Ramos (cell line): ENCODE results near the gene CCDC171.
"Not testable (repeated sequence)": the region's sequence is repeated elsewhere in the genome, so short reads cannot be mapped to it uniquely, and the experiment has no call there.

Experiments used
- in situ Hi-C: fragments of 300-500 bp; cut with MboI; formaldehyde crosslinking; loops from one replicate; pipeline ENCODE4 v1.14.3; 2022; ENCODE audit warnings: low sequenced_read_pairs; ENCODE audit not compliant: unreplicated experiment

The CCDC171 gene

DNA sequence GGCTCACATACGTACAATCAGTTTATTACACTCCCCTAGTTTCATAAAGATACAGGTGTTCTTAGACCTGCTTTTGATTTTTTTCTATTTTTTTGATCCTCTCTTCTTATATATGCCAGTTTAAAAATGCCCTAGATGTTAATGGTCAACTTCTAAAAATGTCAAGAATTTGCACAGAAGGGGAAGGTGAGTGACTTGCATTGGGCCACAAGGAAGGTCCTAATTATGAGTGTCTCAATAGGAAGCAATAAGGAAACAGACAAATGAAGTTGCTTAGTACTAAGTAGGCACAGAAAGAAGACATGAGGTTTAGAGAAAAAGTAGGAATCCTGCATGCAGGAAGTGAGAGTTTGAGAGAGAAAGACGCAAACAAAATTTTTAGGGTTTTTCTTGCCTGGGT, 3.2 kb upstream of the CCDC171 start:
- in situ Hi-C loops = no loop called here

DNA sequence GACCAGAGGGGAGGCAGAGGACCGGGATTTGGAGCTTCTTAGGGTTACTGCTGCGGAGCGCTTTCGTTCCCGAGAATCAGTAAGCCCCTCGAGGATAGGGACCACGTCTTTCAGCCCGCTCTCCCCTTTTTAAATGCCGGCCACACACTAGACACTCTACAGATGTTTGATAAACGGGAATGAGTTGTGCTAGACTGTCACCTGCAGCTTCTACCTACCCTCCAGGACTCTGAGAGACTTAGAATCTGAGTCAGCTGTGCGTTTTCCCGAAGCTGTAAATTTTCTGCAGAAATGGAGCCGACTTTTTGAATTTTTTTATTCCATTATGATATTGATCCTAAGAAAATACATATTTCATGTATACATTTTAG, 670 bp downstream of the CCDC171 start:
- in situ Hi-C loops = no loop called here

DNA sequence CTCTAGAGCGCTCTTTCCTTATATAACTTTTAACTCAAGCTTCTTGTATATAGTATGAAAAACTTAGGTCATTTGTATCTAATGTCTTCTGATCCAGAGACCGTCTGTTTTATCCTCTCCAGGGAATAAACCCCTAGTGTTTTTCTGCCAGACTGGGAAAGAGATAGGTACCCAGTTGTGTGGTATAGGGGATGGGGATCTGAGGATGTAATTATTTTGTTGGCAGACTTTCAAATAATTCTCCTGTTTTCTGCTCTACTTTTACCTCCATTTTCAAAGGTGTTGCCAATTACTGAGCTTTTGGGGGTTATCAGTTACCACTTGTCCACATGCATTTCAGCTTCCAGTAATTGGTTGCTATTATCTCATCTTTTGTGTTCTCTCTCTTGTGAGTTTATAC, 17.9 kb downstream of the CCDC171 start:
- in situ Hi-C loops = no loop called here

DNA sequence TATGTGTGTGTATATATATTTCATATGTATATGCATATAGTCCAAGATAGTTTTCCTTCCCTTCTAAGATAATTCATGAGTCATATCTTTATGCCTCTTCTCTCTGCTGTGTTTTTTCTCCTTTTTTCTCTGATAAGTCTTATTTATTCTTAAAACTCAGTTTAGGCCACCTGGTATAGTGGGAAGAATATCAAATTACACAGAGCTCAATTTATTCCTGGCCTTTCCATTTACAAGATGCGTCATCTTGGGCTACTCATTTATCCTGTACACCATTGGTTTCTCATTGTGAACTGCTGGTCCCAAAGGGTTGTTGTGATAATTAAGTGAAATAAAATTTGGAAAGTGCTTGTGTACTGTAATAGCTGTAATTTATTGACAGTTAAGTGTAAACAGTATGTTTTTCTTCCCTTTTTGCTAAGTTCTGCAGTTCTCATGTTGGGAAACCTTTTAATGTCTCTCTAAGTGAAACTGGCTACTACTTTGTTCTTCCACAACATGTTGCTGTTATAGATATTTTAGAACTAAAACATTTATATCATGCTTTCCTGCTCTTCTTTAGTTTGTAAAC, 19.4 kb downstream of the CCDC171 start:
- in situ Hi-C loops = no loop called here

DNA sequence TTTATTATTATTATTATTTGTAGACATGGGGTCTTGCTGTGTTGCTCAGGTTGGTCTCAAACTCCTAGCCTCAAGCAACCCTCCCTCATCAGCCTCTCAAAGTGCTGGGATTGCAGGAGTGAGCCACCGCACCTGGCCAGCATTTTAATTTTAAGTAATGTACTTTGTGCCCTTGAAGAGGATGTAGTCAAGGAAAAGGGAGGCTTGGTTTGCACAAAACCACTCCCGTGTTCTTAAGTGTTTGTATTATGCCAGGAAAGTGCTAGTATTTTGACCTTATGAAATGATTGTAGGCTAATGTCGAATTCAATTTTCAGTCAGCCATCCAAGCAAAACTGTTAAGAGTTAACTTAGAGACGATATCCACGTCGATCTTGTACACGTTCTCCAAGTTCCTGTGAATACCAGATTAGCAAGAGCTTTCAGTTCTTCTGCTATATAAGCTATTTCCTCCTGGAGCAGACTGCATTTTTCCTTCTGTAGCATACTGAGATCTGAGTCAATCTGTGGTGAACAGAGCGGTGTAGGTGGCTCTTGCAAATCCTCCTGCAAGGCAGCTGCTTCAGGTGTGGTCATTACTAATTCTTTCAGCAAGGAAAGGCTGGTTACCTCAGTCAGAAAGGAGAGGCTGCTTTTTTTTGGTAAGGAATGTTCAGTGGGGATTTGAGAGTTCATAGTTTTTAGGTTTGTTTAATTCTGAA, 23.7 kb downstream of the CCDC171 start:
- in situ Hi-C loops = no loop called here

DNA sequence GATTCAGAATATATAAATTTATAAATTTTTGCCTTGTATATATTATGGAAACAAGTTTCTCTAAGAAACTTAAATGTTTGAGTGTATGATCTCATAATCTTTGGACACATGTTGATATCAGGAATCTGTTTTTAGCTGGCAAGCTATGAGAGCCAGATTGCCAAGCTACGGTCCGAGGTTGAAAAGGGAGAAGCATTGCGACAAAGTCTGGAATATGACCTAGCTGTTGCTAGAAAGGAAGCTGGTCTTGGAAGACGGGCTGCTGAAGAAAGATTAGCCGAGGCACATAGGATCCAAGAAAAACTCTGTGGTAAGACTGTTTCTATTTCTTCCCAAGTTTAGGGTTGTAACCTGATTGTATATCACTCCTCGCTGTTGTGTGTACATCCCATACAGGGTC, 25.9 kb downstream of the CCDC171 start:
- in situ Hi-C loops = no loop called here

DNA sequence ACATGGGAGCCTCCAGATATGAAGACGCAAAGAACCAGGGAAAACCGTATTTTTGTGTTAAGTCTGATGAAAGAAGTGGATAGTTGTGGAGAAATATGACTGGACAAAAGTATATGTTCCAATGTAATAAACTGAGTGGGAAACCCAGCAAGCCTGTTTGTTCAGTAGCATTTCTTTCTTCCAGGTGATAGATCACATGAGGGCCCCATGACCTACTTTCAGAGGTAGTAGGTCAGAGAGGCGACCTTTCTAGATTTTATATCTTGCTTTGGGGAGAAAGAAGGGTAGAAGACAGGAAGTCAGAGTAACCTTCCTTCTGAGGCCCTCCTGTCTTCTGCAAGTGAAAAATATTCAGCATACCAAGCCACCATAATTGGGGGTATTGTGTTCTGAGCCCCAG, 31.5 kb downstream of the CCDC171 start:
- in situ Hi-C loops = no loop called here

DNA sequence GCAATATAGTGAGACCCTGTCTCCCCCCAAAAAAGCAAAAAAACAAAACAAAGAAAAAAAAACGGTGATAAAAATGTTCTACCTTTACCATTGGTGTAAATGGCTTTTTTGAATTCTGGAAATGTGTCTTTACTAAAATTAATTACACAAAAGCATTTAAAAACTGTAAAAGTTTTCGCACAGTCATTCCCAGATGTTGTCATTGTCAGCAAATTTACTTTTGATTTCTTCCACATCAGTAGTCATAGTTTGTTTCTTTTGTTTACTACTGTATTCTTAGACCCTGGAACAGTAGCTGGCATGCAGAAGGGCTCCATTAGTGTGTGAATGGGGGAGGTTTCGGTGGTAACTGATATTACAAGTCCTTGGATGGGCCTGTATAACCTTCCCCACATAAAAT, 39.5 kb downstream of the CCDC171 start:
- in situ Hi-C loops = no loop called here

DNA sequence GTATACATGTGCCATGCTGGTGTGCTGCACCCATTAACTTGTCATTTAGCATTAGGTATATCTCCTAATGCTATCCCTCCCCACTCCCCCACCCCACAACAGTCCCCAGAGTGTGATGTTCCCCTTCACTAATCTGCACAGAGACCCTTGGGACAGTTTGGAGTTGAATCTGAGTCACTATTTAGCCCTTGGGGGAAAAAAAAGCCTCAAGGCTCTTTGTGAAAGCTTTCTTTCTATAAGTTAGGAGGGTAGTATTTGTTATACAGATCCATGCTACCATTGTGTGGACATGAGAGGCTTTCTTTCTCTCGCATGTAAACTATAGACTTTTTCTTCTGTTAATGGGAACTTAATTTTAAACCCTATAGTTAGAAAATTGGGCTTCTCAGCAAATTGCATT, 40.1 kb downstream of the CCDC171 start:
- in situ Hi-C loops = not testable (repeated sequence)

DNA sequence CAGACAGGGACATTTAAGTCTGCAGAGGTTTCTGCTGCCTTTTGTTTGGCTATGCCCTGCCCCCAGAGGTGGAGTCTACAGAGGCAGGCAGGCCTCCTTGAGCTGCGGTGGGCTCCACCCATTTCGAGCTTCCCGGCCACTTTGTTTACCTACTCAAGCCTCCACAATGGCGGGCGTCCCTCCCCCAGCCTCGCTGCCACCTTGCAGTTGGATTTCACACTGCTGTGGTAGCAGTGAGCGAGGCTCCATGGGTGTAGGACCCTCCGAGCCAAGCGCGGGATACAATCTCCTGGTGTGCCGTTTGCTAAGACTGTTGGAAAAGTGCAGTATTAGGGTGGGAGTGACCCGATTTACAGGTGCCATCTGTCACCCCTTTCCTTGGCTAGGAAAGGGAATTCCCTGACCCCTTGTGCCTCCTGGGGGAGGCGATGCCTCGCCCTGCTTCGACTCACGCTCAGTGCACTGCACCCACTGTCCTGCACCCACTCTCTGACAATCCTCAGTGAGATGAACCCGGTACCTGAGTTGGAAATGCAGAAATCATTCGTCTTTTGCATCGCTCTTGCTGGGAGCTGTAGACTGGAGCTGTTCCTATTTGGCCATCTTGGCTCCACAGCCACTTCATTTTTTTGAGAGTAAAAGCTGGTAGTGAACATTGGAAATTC, 48.0 kb downstream of the CCDC171 start:
- in situ Hi-C loops = not testable (repeated sequence)

DNA sequence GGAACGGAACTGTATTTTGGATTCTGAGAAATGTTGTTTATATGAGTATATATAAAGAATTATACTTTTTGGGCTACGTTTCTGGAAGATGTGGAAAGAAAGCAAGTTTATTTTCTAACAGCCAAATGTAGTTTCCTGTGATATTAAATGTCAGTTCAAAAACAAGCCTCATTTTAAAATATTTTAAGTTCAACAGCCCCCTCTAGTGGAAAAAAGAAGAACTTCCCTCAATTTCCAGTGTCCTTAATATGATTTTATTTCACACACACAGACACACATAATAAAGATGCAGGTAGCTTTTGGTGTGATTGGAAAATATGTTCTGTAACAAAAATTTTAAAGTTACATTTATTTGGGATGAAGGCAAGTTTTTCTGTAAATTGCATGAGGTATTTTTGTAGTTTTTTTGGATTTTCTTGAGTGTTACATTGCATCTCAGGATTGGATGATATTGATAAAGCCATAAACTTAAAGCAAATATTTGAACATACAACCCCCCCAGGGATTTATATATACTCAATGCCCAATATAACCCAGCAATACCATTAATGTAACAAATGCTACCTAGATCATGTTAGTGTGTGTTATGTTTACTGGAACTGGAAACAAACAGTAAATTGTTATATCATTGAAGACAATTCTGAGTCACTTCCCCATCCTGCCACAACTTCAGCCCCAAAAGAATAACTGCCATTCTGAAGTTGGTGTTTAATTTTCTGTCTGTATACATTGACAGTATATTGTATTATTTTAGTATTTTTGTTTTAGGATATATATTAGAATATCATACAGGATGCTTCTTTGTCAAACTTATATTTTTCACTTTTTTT, 54.0 kb downstream of the CCDC171 start:
- in situ Hi-C loops = no loop called here

DNA sequence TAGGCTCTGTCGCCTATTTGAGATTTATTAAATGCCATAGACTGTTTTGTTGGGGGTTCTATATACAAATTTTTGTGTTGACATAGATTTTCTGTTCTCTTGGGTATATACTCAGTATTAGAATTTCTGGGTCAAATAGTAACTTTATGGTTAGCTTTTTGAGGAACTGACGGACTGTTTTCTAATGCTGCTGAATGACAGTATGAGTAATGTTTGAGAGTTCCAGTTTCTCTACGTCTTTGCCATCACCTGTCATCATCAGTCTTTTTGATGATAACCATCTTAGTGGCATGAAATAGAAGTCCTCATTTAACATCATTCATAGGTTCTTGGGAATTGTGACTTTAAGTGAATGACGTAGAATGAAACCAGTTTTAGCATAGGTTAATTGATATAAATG, 60.1 kb downstream of the CCDC171 start:
- in situ Hi-C loops = loop anchor here (10.0 kb wide), 1 partner anchor 398 kb away; no protein-coding TSS in a partner anchor

DNA sequence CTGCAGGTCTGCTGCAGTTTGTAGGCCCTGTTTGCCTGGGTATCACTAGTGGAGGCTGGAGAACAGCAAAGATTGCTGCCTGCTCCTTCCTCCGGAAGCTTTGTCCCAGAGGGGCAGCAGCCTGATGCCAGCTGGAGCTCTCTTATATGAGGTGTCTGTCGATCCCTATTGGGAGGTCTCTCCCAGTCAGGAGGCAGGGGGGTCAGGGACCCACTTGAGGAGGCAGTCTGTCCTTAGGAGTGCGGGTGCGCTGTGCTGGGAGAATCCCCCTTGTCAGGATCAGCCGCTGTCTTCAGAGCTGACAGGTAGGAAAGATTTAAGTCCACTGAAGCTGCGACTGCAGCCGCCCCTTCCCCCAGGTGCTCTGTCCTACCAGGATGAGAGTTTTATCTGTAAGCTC, 64.9 kb downstream of the CCDC171 start:
- in situ Hi-C loops = loop anchor here (10.0 kb wide), 1 partner anchor 403 kb away; no protein-coding TSS in a partner anchor

DNA sequence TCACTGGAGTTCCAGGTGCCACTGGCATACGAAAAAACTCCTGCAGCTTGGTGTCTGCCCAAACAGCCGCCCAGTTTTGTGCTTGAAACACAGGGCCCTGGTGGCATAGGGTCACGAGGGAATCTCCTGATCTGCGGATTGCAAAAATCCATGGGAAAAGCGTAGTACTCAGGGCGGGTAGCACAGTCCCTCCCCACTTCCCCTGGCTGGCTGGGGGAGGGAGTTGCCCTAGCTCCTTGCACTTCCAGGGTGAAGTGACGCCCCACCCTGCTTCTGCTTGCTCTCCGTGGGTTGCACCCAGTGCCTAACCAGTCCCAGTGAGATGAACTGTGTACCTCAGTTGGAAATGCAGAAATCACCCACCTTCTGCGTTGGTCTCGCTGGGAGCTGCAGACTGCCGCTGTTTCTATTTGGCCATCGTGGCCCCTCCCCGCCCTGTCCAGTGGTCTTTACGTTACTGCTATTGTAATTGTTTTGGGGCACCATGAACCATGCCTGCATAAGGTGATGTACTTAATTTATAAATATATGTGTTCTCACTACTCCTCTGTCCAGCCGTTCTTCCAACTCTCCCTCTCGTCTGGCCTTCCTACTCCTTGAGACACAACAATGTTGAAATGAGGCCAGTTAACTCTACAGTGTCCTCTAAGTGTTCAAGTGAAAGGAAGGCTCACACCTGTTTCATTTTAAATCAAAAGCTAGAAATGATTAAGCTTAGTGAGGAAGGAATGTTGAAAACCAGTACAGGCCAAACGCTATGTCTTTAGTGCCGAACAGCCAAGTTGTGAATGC, 65.9 kb downstream of the CCDC171 start:
- in situ Hi-C loops = loop anchor here (10.0 kb wide), 1 partner anchor 404 kb away; no protein-coding TSS in a partner anchor

DNA sequence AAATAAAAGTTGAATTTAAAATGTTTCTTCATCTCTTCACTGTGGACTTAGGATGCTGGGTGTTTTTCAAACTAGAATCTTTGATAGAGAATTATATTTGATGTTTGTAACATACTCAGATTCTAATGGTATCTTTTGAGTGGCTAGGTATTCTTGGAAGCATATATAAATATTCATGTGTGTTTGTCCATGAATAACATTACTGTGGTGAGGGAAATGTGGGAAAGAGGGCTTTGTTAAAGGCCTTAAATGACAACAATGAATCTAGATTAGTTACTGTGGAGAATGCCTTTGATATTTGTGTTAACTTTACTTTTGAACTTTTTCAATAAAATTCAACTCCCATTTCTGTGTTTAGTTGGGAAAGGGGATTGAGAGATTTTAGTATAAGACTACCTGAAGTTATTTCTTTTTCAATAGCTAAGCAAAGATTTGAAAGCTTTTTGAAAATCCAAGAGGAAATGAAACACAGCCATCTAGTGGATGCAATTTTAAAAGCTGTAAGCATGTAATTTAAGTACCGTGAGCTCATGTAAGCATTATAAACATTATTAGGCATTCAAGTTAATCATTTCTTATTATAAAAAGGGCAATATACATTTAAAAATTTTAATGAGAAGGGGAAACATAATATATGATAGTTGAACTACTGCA, 69.6 kb downstream of the CCDC171 start:
- in situ Hi-C loops = no loop called here

DNA sequence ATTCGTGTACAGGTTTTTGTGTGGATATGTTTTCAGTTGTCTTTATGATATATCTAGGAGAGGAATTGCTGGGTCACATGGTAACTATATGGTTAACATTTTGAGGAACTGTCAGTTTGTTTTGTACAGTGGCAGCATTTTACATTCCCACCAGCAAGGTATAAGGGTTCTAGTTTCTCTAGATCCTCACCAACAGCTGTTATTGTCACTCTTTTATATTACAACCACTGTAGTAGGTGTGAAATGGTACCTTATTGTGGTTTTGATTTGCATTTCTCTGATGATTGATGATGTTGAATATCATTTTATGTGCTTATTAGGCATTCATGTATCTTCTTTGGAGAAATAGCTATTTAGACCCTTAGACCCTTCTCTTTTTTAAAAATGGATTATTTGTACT, 82.9 kb downstream of the CCDC171 start:
- in situ Hi-C loops = no loop called here

DNA sequence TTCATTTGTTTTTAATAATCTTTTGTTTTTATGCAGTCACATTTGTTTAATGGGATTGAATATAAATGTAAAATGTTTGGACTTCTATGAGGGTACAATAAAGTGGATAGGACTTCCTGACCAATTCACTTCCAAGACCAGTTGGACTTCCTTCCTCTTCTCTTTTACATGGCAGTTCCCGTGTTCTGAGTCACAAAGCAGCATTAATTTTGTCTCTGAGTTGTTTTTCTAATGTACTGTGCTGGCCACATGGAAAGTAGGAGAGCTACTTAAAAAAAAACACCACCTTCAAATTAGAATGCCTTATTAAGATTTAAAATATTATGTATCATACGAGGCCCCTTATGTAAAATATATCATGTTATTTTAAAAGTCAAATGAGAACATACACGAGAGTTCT, 87.3 kb downstream of the CCDC171 start:
- in situ Hi-C loops = no loop called here

DNA sequence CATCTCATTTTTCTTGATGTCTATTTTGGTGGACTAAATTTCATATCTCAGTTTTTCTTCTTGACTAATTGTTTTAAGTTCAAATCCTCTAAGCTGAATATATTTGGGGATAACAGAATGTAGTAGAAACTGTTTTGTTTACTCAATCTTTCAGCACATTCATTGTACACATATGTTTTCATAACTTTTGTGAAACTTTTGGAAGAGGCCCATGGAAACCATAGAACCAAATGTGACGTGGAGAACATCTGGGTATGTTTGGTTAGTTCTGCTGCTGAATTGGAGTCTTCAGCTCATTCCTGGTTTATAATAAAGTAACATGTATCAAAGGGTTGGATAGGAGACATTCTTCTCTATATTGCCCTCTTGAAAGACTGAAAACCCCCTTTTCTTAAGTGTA, 88.4 kb downstream of the CCDC171 start:
- in situ Hi-C loops = no loop called here

DNA sequence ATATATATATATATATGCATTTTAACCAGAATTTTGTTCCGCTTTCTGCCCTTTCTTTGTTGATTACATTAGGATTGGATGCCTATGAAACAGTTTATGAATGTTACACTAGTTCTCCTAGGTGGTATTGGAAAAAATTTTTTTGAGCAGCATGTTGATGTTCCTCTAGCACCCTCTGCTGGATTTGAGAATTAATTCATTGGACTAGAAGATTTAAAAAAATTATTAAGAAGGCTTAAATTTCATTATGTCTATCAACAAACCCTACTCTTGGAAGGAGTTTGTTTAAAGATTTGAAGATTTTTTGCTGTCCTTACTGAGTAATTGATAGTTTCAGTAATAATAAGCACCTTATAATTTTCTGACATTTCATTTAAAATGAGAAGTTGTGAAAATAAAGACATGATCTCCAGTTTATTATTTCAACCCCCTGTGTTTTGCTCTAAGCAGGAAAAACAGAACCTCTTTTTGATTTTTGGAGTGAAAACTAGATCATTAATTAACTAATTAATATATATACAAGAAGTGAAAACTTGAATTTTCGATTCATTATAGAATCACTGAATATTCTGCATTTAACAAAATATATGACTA, 89.6 kb downstream of the CCDC171 start:
- in situ Hi-C loops = no loop called here
